IMR-90 (cell line): Measurements from ENCODE around the gene ATXN7L3.

Experiments used
- CTCF ChIP-seq: conservative IDR thresholded peaks from 2 replicates; pipeline ENCODE4 v1.5.1; 2012; ENCODE audit warnings: mild to moderate bottlenecking, low read depth, low read length, improper control_type of control experiment
- ELK1 ChIP-seq: fragments of 150-350 bp; IDR thresholded peaks from 2 replicates; pipeline ENCODE4 v1.6.1; 2016; ENCODE audit warnings: low read depth, mild to moderate bottlenecking, low read length, moderate library complexity, borderline replicate concordance
- MAFK ChIP-seq: IDR thresholded peaks from 2 replicates; pipeline ENCODE4 v1.6.1; 2012; ENCODE audit warnings: low read depth, low read length, improper control_type of control experiment
- MAZ ChIP-seq: IDR thresholded peaks from 2 replicates; pipeline ENCODE4 v1.6.1; 2012; ENCODE audit warnings: low read depth, mild to moderate bottlenecking, low read length, improper control_type of control experiment, moderate library complexity, borderline replicate concordance
- NFE2L2 ChIP-seq: fragments of 150-350 bp; IDR thresholded peaks from 2 replicates; pipeline ENCODE4 v1.6.1; 2016; ENCODE audit warnings: low read depth, mild to moderate bottlenecking, low read length
- POLR2A ChIP-seq: IDR thresholded peaks from 2 replicates; pipeline ENCODE4 v1.6.1; 2012; ENCODE audit warnings: mild to moderate bottlenecking, low read depth, low read length
- RAD21 ChIP-seq: IDR thresholded peaks from 2 replicates; pipeline ENCODE4 v1.6.1; 2012; ENCODE audit warnings: low read length, improper control_type of control experiment
- RFX5 ChIP-seq: IDR thresholded peaks from 2 replicates; pipeline ENCODE4 v1.8.0; 2012; ENCODE audit warnings: low read depth, mild to moderate bottlenecking, low read length, moderate library complexity
- TF ChIP-seq, protein P1 (sequence below): fragments of 150-350 bp; IDR thresholded peaks from 2 replicates; pipeline ENCODE4 v1.6.1; 2017; ENCODE audit warnings: mild to moderate bottlenecking, antibody characterized with exemption, low read length, low read depth

GRCh38 chr17:44229090-44229489 is 29.4 kb upstream of the ATXN7L3 start:
- TF ChIP-seq NFE2L2 (no peak), CTCF (no peak), MAFK (no peak), RFX5 (no peak), RAD21 (no peak), MAZ (no peak), ELK1 (no peak), POLR2A (no peak)
- TF ChIP-seq, protein P1, sequence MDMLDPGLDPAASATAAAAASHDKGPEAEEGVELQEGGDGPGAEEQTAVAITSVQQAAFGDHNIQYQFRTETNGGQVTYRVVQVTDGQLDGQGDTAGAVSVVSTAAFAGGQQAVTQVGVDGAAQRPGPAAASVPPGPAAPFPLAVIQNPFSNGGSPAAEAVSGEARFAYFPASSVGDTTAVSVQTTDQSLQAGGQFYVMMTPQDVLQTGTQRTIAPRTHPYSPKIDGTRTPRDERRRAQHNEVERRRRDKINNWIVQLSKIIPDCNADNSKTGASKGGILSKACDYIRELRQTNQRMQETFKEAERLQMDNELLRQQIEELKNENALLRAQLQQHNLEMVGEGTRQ, result no peak
